GM03348 (cell line): ENCODE results near the gene SNURF.
"Not testable (repeated sequence)": the region's sequence is repeated elsewhere in the genome, so short reads cannot be mapped to it uniquely, and the experiment has no call there.

Source experiments
- DNase-seq: peaks from one replicate; pipeline ENCODE4 v3.0.0; 2012; ENCODE audit warnings: low spot score

Gene SNURF

GRCh38 chr15:24971052-24971451, 16.3 kb downstream of the SNURF start:
- DNase-seq, result no peak

GRCh38 chr15:24971772-24972171, 17.0 kb downstream of the SNURF start:
- DNase-seq, result no peak

- DNase-seq, result not testable (repeated sequence)
Measured at GRCh38 chr15:24972707-24973106, 17.9 kb downstream of the SNURF start.

GRCh38 chr15:24976932-24977331, 22.1 kb downstream of the SNURF start:
- no peak for DNase-seq

- DNase-seq, result no peak
Measured at GRCh38 chr15:24977686-24978085, 22.9 kb downstream of the SNURF start.

- DNase-seq, result no peak
Measured at GRCh38 chr15:24985224-24985623, 30.4 kb downstream of the SNURF start.

GRCh38 chr15:24986653-24987052, 31.9 kb downstream of the SNURF start:
- DNase-seq, result no peak
